ENCODE measurements around the gene S100A8. TPM values are rescaled to one million over a fixed set of nuclear protein-coding genes. Genes with fewer than 3 reads are reported as not detected.
"Not testable (repeated sequence)": the region's sequence is repeated elsewhere in the genome, so short reads cannot be mapped to it uniquely, and the experiment has no call there.

The S100A8 gene
- total and polyA plus RNA-seq, 4 donors: 48.2 to 218 (median 134) TPM

- DNase-seq (no peak), ATAC-seq (ENCODE audit: low FRiP score) (no peak)
- no peaks in the 10 kb centered on the region for H3K9me3 ChIP-seq (ENCODE audit: control insufficient read depth, low read length)
- intact Hi-C loops (cut with DNase I): loop anchor here in 1 of 2 donors (5.0 to 10.0 kb wide), 3 partner anchors 114 to 634 kb away; partner anchors contain the start of genes RAB13 and S100A7
- no peaks in the 10 kb centered on the region for H3K36me3 ChIP-seq (ENCODE audit: control insufficient read depth in 1 of 2, insufficient read depth in 2 of 2, low read length in 1 of 2)
- H3K27ac ChIP-seq (ENCODE audit: low read depth in 1 of 2, low read length in 2 of 2): no peak overlapping the region
- 17 to 39% methylated on average over 1 of the region's 1 CpG for WGBS, 2 donors
- no peaks in the 10 kb centered on the region for H3K27me3 ChIP-seq (ENCODE audit: control insufficient read depth in 1 of 2, insufficient read depth in 2 of 2, low read length in 1 of 2)
- H3K4me3 ChIP-seq (ENCODE audit: low read length in 2 of 2): no peak overlapping the region
- no peaks in the 10 kb centered on the region for H3K4me1 ChIP-seq (ENCODE audit: control insufficient read depth in 1 of 2, insufficient read depth in 2 of 2, low read length in 2 of 2)
Measured at GRCh38 chr1:153350321-153350957, 40.4 kb downstream of the S100A8 start.

GRCh38 chr1:153349363-153350320 is 41.2 kb downstream of the S100A8 start:
- Histone ChIP-seq H3K4me1 (ENCODE audit: control insufficient read depth in 1 of 2, insufficient read depth in 2 of 2, low read length in 2 of 2) (no peaks in the 10 kb centered on the region), H3K36me3 (ENCODE audit: control insufficient read depth in 1 of 2, insufficient read depth in 2 of 2, low read length in 1 of 2) (no peaks in the 10 kb centered on the region), H3K27me3 (ENCODE audit: control insufficient read depth in 1 of 2, insufficient read depth in 2 of 2, low read length in 1 of 2) (no peaks in the 10 kb centered on the region), H3K4me3 (ENCODE audit: low read length in 2 of 2) (no peak overlapping the region), H3K9me3 (ENCODE audit: control insufficient read depth, low read length) (no peaks in the 10 kb centered on the region), H3K27ac (ENCODE audit: low read depth in 1 of 2, low read length in 2 of 2) (no peak overlapping the region)
- DNase-seq (no peak), ATAC-seq (ENCODE audit: low FRiP score) (no peak)
- intact Hi-C loops (cut with DNase I): loop anchor here in 1 of 2 donors (5.0 to 10.0 kb wide), 3 partner anchors 115 to 635 kb away; partner anchors contain the start of genes RAB13 and S100A7
- WGBS, 2 donors: 59 to 61% methylated on average over 17 of the region's 17 CpGs

GRCh38 chr1:153348511-153349362 is 42.1 kb downstream of the S100A8 start, which contains the start of gene PGLYRP4:
TSS of gene PGLYRP4 (minus strand) at chr1:153348841. CDS start at chr1:153347932, 909 bp downstream.
- Histone ChIP-seq H3K9me3 (ENCODE audit: control insufficient read depth, low read length) (no peaks in the 10 kb centered on the region), H3K27ac (ENCODE audit: low read depth in 1 of 2, low read length in 2 of 2) (no peak within 1 kb of the TSS), H3K36me3 (ENCODE audit: control insufficient read depth in 1 of 2, insufficient read depth in 2 of 2, low read length in 1 of 2) (no peaks in the 10 kb centered on the region), H3K4me1 (ENCODE audit: control insufficient read depth in 1 of 2, insufficient read depth in 2 of 2, low read length in 2 of 2) (no peaks in the 10 kb centered on the region), H3K27me3 (ENCODE audit: control insufficient read depth in 1 of 2, insufficient read depth in 2 of 2, low read length in 1 of 2) (no peaks in the 10 kb centered on the region), H3K4me3 (ENCODE audit: low read length in 2 of 2) (no peak within 1 kb of the TSS)
- intact Hi-C loops (cut with DNase I): no loop called here
- 62 to 65% methylated on average over 10 of the region's 10 CpGs for WGBS, 2 donors
- DNase-seq: no peak
- no peak for ATAC-seq (ENCODE audit: low FRiP score)

GRCh38 chr1:153347856-153348255 is 43.0 kb downstream of the S100A8 start:
- no peaks in the 10 kb centered on the region for H3K9me3 ChIP-seq (ENCODE audit: control insufficient read depth, low read length)
- no peak overlapping the region for H3K4me3 ChIP-seq (ENCODE audit: low read length in 2 of 2)
- H3K36me3 ChIP-seq (ENCODE audit: control insufficient read depth in 1 of 2, insufficient read depth in 2 of 2, low read length in 1 of 2): no peaks in the 10 kb centered on the region
- intact Hi-C loops (cut with DNase I): no loop called here
- WGBS, 2 donors: 69 to 74% methylated on average over 7 of the region's 7 CpGs
- no peak for ATAC-seq (ENCODE audit: low FRiP score)
- H3K27me3 ChIP-seq (ENCODE audit: control insufficient read depth in 1 of 2, insufficient read depth in 2 of 2, low read length in 1 of 2): no peaks in the 10 kb centered on the region
- no peaks in the 10 kb centered on the region for H3K4me1 ChIP-seq (ENCODE audit: control insufficient read depth in 1 of 2, insufficient read depth in 2 of 2, low read length in 2 of 2)
- no peak for DNase-seq
- H3K27ac ChIP-seq (ENCODE audit: low read depth in 1 of 2, low read length in 2 of 2): no peak overlapping the region

- H3K4me3 ChIP-seq (ENCODE audit: low read length in 2 of 2); H3K9me3 ChIP-seq (ENCODE audit: control insufficient read depth, low read length); intact Hi-C loops (cut with DNase I); H3K27ac ChIP-seq (ENCODE audit: low read depth in 1 of 2, low read length in 2 of 2); H3K27me3 ChIP-seq (ENCODE audit: control insufficient read depth in 1 of 2, insufficient read depth in 2 of 2, low read length in 1 of 2); DNase-seq; ATAC-seq (ENCODE audit: low FRiP score); H3K4me1 ChIP-seq (ENCODE audit: control insufficient read depth in 1 of 2, insufficient read depth in 2 of 2, low read length in 2 of 2); H3K36me3 ChIP-seq (ENCODE audit: control insufficient read depth in 1 of 2, insufficient read depth in 2 of 2, low read length in 1 of 2): not testable (repeated sequence)
- 67 to 71% methylated on average over 14 of the region's 14 CpGs for WGBS, 2 donors
Measured at GRCh38 chr1:153347049-153347448, 43.8 kb downstream of the S100A8 start.

- Histone ChIP-seq H3K9me3 (ENCODE audit: control insufficient read depth, low read length) (no peaks in the 10 kb centered on the region), H3K4me1 (ENCODE audit: control insufficient read depth in 1 of 2, insufficient read depth in 2 of 2, low read length in 2 of 2) (no peaks in the 10 kb centered on the region), H3K36me3 (ENCODE audit: control insufficient read depth in 1 of 2, insufficient read depth in 2 of 2, low read length in 1 of 2) (no peaks in the 10 kb centered on the region), H3K27me3 (ENCODE audit: control insufficient read depth in 1 of 2, insufficient read depth in 2 of 2, low read length in 1 of 2) (no peaks in the 10 kb centered on the region), H3K4me3 (ENCODE audit: low read length in 2 of 2) (no peak overlapping the region), H3K27ac (ENCODE audit: low read depth in 1 of 2, low read length in 2 of 2) (no peak overlapping the region)
- DNase-seq: no peak
- WGBS, 2 donors: 64 to 74% methylated on average over 6 of the region's 6 CpGs
- no peak for ATAC-seq (ENCODE audit: low FRiP score)
- intact Hi-C loops (cut with DNase I): no loop called here
Measured at GRCh38 chr1:153346077-153346723, 44.7 kb downstream of the S100A8 start.

- intact Hi-C loops (cut with DNase I): no loop called here
- Histone ChIP-seq H3K27ac (ENCODE audit: low read depth in 1 of 2, low read length in 2 of 2) (no peak overlapping the region), H3K4me3 (ENCODE audit: low read length in 2 of 2) (no peak overlapping the region), H3K27me3 (ENCODE audit: control insufficient read depth in 1 of 2, insufficient read depth in 2 of 2, low read length in 1 of 2) (no peaks in the 10 kb centered on the region), H3K4me1 (ENCODE audit: control insufficient read depth in 1 of 2, insufficient read depth in 2 of 2, low read length in 2 of 2) (no peaks in the 10 kb centered on the region), H3K9me3 (ENCODE audit: control insufficient read depth, low read length) (no peaks in the 10 kb centered on the region), H3K36me3 (ENCODE audit: control insufficient read depth in 1 of 2, insufficient read depth in 2 of 2, low read length in 1 of 2) (no peaks in the 10 kb centered on the region)
- DNase-seq: no peak
- 88 to 91% methylated on average over 14 of the region's 14 CpGs for WGBS, 2 donors
- ATAC-seq (ENCODE audit: low FRiP score): no peak
Measured at GRCh38 chr1:153345187-153346076, 45.4 kb downstream of the S100A8 start.

Data from aorta (tissue), 5 donors.